ENCODE data around the gene PLRG1. TPM values are rescaled to one million over a fixed set of nuclear protein-coding genes. Genes with fewer than 3 reads are reported as not detected.

PLRG1 gene
- total RNA-seq, 1 donor from 2014 or later, result 96.3 TPM

- H3K27ac Mint-ChIP-seq, result no peak overlapping the region
- TF ChIP-seq, protein P1, sequence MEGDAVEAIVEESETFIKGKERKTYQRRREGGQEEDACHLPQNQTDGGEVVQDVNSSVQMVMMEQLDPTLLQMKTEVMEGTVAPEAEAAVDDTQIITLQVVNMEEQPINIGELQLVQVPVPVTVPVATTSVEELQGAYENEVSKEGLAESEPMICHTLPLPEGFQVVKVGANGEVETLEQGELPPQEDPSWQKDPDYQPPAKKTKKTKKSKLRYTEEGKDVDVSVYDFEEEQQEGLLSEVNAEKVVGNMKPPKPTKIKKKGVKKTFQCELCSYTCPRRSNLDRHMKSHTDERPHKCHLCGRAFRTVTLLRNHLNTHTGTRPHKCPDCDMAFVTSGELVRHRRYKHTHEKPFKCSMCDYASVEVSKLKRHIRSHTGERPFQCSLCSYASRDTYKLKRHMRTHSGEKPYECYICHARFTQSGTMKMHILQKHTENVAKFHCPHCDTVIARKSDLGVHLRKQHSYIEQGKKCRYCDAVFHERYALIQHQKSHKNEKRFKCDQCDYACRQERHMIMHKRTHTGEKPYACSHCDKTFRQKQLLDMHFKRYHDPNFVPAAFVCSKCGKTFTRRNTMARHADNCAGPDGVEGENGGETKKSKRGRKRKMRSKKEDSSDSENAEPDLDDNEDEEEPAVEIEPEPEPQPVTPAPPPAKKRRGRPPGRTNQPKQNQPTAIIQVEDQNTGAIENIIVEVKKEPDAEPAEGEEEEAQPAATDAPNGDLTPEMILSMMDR (IDR thresholded peaks at IDR 0.05; ENCODE audit: unreplicated experiment), result no peak
- no peak for DNase-seq (ENCODE audit: low spot score, unreplicated experiment)
- no peaks in the 10 kb centered on the region for H3K36me3 Mint-ChIP-seq (ENCODE audit: insufficient read depth)
- peaks cover 9% of the 10 kb centered on the region for H3K4me1 Mint-ChIP-seq (ENCODE audit: low read depth)
- no peak overlapping the region for H3K4me3 Mint-ChIP-seq (ENCODE audit: low read depth)
- peaks cover 11% of the 10 kb centered on the region for H3K27me3 Mint-ChIP-seq
- H3K9me3 Mint-ChIP-seq (ENCODE audit: low read depth), result no peaks in the 10 kb centered on the region
Observed at GRCh38 chr4:154487145-154487544, 63.1 kb downstream of the PLRG1 start.

DNA sequence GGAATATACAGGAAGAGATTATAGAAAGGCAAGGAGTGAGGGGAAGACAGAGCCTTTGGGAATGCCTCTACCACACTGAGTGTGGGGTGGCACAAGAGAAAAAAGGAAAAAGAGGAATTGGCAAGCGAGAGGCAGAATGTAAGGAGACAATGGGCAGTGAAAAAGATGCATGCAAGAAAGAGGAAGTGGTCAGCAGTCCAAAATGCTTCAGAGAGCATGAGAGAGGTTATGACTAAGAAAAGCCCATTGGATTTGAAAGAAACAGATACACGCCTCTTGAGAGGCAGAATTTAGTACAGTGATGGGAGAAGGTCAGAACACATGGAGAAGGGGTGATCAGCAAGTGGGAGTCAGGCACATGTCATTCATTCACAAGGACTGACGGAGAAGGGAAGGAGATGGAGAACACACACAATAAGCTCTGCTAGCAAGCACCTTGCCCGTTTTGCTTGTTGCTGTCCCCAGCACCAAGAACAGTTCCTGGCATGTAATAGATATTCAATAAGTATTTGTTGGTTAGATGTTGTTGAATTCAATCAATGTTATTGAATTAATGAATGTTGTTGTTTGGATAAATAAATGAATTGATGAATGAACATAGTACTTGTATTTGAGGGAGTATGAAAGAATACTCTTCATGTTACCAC is 65.0 kb downstream of the PLRG1 start:
- Mint-ChIP-seq H3K4me1 (ENCODE audit: low read depth) (no peaks in the 10 kb centered on the region), H3K27me3 (no peaks in the 10 kb centered on the region), H3K4me3 (ENCODE audit: low read depth) (no peak overlapping the region), H3K36me3 (ENCODE audit: insufficient read depth) (no peaks in the 10 kb centered on the region), H3K9me3 (ENCODE audit: low read depth) (no peaks in the 10 kb centered on the region), H3K27ac (no peak overlapping the region)
- DNase-seq (ENCODE audit: low spot score, unreplicated experiment), result no peak
- TF ChIP-seq, protein P1 (IDR thresholded peaks at IDR 0.05; ENCODE audit: unreplicated experiment), result no peak

Other genes with a start within 250 kb of the PLRG1 start
- gene DCHS2, start 58.6 kb downstream of the PLRG1 start, total RNA-seq, result 0.43 and 0.64 TPM in 2 replicates
- 37.7 and 63.3 TPM in 2 replicates for gene FGB, start 12.6 kb upstream of the PLRG1 start, total RNA-seq
- gene FGA, start 40.3 kb upstream of the PLRG1 start, total RNA-seq, result 13.5 and 18.2 TPM in 2 replicates
- 7.4 and 14.0 TPM in 2 replicates for gene FGG, start 62.3 kb upstream of the PLRG1 start, total RNA-seq
- gene LRAT, start 193.6 kb upstream of the PLRG1 start, total RNA-seq, result 22.6 and 23.3 TPM in 2 replicates
- 0.62 and 0.98 TPM in 2 replicates for gene RBM46, start 230.9 kb upstream of the PLRG1 start, total RNA-seq

All from progenitor cell of endocrine pancreas (in vitro differentiated cells).